Suprapubic skin (tissue), 4 donors: ENCODE measurements around the gene MPP4. TPM values are rescaled to one million over a fixed set of nuclear protein-coding genes. Genes with fewer than 3 reads are reported as not detected.

Experiments used
- DNase-seq, 2 donors: peaks; one replicate each; pipeline ENCODE4 v3.0.0-alpha.2; 2019; ENCODE audit warnings: low spot score in 2 of 2
- H3K27ac ChIP-seq: fragments of 200-600 bp; sonication (generic); one replicate; pipeline ENCODE4 v1.5.1; 2019
- H3K27me3 ChIP-seq: fragments of 200-600 bp; sonication (generic); one replicate; pipeline ENCODE4 v1.5.1; 2019
- H3K36me3 ChIP-seq: fragments of 200-600 bp; sonication (generic); one replicate; pipeline ENCODE4 v1.5.1; 2019
- H3K4me1 ChIP-seq: fragments of 200-600 bp; sonication (generic); one replicate; pipeline ENCODE4 v1.5.1; 2019
- H3K4me3 ChIP-seq: fragments of 200-600 bp; sonication (generic); one replicate; pipeline ENCODE4 v1.5.1; 2019; ENCODE audit warnings: mild to moderate bottlenecking
- H3K9me3 ChIP-seq: fragments of 200-600 bp; sonication (generic); one replicate; pipeline ENCODE4 v1.5.1; 2019
- EP300 ChIP-seq: sonication (generic); formaldehyde crosslinking; IDR thresholded peaks from one replicate; pipeline ENCODE4 v1.6.1; 2017; ENCODE audit warnings: antibody characterized with exemption
- POLR2A ChIP-seq, 2 donors: fragments of 450-650 bp; IDR thresholded peaks; one replicate each; pipeline ENCODE4 v1.6.1; 2017; ENCODE audit warnings: antibody characterized with exemption in 2 of 2, mild to moderate bottlenecking in 2 of 2, moderate library complexity in 2 of 2
- POLR2AphosphoS5 ChIP-seq, 3 donors: sonication (generic); formaldehyde crosslinking; IDR thresholded peaks; one replicate each; pipeline ENCODE4 v1.6.1; 2017; ENCODE audit warnings: antibody characterized with exemption in 3 of 3
- WGBS: methylation state at CpG from one replicate; pipeline ENCODE4 v1.1.5; 2018; 5-methylcytosine and 5-hydroxymethylcytosine counted together
- total RNA-seq, 4 donors: library from RNA; depleted of rRNA; stranded (reverse); fragments of >200 nt; gene quantifications; one replicate each; pipeline ENCODE4 v1.1.0, GENCODE V29; 2016
- TF ChIP-seq, protein P1 (sequence below), 2 donors: fragments of 200-600 bp in 1 of 2; fragments of 450-650 bp in 1 of 2; sonication (generic) in 1 of 2; IDR thresholded peaks; one replicate each; pipeline ENCODE4 v1.5.1; 2016 to 2019; ENCODE audit warnings: antibody characterized with exemption in 2 of 2, mild to moderate bottlenecking in 1 of 2, moderate library complexity in 1 of 2

The MPP4 gene
- total RNA-seq, 4 donors from 2014 or later, result not detected

DNA sequence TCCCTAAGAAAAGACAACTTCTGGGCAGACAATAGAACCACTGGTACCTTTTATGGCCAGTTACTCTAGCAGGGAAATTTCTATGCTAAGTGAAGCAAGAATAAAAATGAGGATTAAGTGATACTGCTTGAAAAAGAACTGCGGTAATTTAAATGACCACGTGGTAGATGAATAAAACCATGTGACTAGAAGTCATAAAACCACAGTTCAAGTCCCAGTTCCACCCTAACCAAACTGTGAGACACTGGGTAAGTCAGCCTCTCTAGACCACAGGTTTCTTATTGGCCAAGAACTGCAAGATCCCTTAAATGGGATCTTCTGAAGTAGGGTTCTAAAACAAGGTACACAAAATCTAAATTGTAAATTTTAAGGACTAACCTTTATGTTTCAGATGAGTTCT lies 67.9 kb downstream of the MPP4 start:
- no peak for DNase-seq
- Histone ChIP-seq H3K27me3 (no peaks in the 10 kb centered on the region), H3K36me3 (peaks cover 77% of the 10 kb centered on the region), H3K27ac (no peak overlapping the region), H3K4me1 (no peaks in the 10 kb centered on the region), H3K4me3 (no peak overlapping the region), H3K9me3 (no peaks in the 10 kb centered on the region)
- 78% methylated on average over 2 of the region's 2 CpGs for WGBS
- TF ChIP-seq POLR2A (IDR thresholded peaks at IDR 0.05), result no peak
- no peak for TF ChIP-seq EP300
- TF ChIP-seq POLR2AphosphoS5 (IDR thresholded peaks at IDR 0.05), result no peak
- TF ChIP-seq, protein P1, sequence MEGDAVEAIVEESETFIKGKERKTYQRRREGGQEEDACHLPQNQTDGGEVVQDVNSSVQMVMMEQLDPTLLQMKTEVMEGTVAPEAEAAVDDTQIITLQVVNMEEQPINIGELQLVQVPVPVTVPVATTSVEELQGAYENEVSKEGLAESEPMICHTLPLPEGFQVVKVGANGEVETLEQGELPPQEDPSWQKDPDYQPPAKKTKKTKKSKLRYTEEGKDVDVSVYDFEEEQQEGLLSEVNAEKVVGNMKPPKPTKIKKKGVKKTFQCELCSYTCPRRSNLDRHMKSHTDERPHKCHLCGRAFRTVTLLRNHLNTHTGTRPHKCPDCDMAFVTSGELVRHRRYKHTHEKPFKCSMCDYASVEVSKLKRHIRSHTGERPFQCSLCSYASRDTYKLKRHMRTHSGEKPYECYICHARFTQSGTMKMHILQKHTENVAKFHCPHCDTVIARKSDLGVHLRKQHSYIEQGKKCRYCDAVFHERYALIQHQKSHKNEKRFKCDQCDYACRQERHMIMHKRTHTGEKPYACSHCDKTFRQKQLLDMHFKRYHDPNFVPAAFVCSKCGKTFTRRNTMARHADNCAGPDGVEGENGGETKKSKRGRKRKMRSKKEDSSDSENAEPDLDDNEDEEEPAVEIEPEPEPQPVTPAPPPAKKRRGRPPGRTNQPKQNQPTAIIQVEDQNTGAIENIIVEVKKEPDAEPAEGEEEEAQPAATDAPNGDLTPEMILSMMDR (IDR thresholded peaks at IDR 0.05), result no peak

DNA sequence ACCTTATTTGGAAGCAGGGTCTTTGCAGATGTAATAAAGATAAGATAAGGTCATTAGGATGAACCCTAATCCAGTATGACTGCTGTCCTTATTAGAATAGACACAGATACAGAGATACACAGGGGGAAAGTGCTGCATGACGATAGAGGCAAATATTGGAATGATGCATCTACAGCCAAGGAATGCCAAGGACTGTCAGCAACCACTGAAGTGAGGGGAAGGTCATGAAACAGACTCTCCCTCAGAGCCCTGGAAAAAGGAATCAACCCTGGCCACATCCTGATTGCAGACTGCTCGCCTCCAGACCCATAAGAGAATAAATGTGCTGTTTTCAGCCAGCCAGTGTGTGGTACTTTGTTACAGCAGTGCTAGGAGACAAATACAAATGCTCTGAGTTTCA lies 69.9 kb downstream of the MPP4 start:
- 82% methylated on average over 2 of the region's 2 CpGs for WGBS
- Histone ChIP-seq H3K4me3 (no peak overlapping the region), H3K4me1 (no peaks in the 10 kb centered on the region), H3K9me3 (no peaks in the 10 kb centered on the region), H3K27ac (no peak overlapping the region), H3K36me3 (peaks cover 83% of the 10 kb centered on the region), H3K27me3 (no peaks in the 10 kb centered on the region)
- DNase-seq, result no peak
- TF ChIP-seq POLR2A (IDR thresholded peaks at IDR 0.05), result no peak
- TF ChIP-seq, protein P1 (IDR thresholded peaks at IDR 0.05), result no peak
- no peak for TF ChIP-seq EP300
- no peak for TF ChIP-seq POLR2AphosphoS5 (IDR thresholded peaks at IDR 0.05)

GRCh38 chr2:201622306-201622970 lies 76.0 kb downstream of the MPP4 start:
- no peak for DNase-seq
- 82% methylated on average over 5 of the region's 5 CpGs for WGBS
- H3K4me3 ChIP-seq, result no peak overlapping the region
- no peaks in the 10 kb centered on the region for H3K9me3 ChIP-seq
- H3K27ac ChIP-seq, result no peak overlapping the region
- H3K27me3 ChIP-seq, result no peaks in the 10 kb centered on the region
- TF ChIP-seq POLR2A (IDR thresholded peaks at IDR 0.05) (no peak), EP300 (no peak), POLR2AphosphoS5 (IDR thresholded peaks at IDR 0.05) (no peak)
- TF ChIP-seq, protein P1 (IDR thresholded peaks at IDR 0.05), result no peak
- peaks cover 46% of the 10 kb centered on the region for H3K36me3 ChIP-seq
- peaks cover 6% of the 10 kb centered on the region for H3K4me1 ChIP-seq

- no peak overlapping the region for H3K27ac ChIP-seq
- H3K9me3 ChIP-seq, result no peaks in the 10 kb centered on the region
- no peak overlapping the region for H3K4me3 ChIP-seq
- TF ChIP-seq EP300 (no peak), POLR2AphosphoS5 (IDR thresholded peaks at IDR 0.05) (no peak), POLR2A (IDR thresholded peaks at IDR 0.05) (no peak)
- TF ChIP-seq, protein P1 (IDR thresholded peaks at IDR 0.05), result no peak
- no peak for DNase-seq
- peaks cover 36% of the 10 kb centered on the region for H3K36me3 ChIP-seq
- no peaks in the 10 kb centered on the region for H3K27me3 ChIP-seq
- 92% methylated on average over 4 of the region's 4 CpGs for WGBS
- peaks cover 6% of the 10 kb centered on the region for H3K4me1 ChIP-seq
Observed at GRCh38 chr2:201621293-201621999, 77.0 kb downstream of the MPP4 start.
